Activated T-cell treated with anti-CD3 and anti-CD28 coated beads for 1 hour (primary cell): ENCODE data around the gene CRY2.

Experiments
- DNase-seq: peaks from one replicate; pipeline ENCODE4 v3.0.0-alpha.2; 2020; ENCODE audit warnings: low read depth

The CRY2 gene

GRCh38 chr11:45930951-45931570 is 83.8 kb downstream of the CRY2 start:
- no peak for DNase-seq

- DNase-seq: no peak
These were observed 84.5 kb downstream of the CRY2 start for GRCh38 chr11:45931739-45932138.

GRCh38 chr11:45932217-45932616 is 84.9 kb downstream of the CRY2 start:
- no peak for DNase-seq
